Measurements from ENCODE around the gene GABRB1.

DNA sequence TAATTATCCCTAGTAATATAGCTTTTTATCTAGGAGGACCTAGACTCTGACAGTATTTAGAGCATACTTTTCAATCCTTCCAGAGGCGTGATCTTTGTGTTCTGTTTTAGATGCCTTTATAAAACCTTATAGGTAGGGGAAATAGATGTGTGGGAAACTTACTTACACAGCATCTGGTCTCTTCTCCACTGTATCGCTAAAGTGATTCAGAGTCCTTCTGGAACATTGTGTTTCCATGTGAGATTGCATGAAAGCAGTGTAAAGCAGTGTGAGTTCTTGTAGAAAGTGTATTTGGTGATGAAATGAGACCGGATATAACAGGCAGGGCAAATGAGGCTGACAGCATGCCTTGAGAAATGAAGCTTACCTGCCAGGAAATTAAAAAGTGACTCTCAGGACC lies 9.5 kb downstream of the GABRB1 start:
- TF ChIP-seq CTCF (conservative IDR thresholded peaks at IDR 0.05; ENCODE audit: low read depth, low read length) (no peak), EZH2phosphoT487 (IDR thresholded peaks at IDR 0.05; ENCODE audit: borderline replicate concordance, low read length) (no peak), EZH2 (IDR thresholded peaks at IDR 0.05; ENCODE audit: low read length, unreplicated experiment) (no peak)
